Measurements from ENCODE around the gene ACACB. TPM values are rescaled to one million over a fixed set of nuclear protein-coding genes. Genes with fewer than 3 reads are reported as not detected.

The ACACB gene
- total RNA-seq, 1 donor from 2014 or later: 140 TPM

DNA sequence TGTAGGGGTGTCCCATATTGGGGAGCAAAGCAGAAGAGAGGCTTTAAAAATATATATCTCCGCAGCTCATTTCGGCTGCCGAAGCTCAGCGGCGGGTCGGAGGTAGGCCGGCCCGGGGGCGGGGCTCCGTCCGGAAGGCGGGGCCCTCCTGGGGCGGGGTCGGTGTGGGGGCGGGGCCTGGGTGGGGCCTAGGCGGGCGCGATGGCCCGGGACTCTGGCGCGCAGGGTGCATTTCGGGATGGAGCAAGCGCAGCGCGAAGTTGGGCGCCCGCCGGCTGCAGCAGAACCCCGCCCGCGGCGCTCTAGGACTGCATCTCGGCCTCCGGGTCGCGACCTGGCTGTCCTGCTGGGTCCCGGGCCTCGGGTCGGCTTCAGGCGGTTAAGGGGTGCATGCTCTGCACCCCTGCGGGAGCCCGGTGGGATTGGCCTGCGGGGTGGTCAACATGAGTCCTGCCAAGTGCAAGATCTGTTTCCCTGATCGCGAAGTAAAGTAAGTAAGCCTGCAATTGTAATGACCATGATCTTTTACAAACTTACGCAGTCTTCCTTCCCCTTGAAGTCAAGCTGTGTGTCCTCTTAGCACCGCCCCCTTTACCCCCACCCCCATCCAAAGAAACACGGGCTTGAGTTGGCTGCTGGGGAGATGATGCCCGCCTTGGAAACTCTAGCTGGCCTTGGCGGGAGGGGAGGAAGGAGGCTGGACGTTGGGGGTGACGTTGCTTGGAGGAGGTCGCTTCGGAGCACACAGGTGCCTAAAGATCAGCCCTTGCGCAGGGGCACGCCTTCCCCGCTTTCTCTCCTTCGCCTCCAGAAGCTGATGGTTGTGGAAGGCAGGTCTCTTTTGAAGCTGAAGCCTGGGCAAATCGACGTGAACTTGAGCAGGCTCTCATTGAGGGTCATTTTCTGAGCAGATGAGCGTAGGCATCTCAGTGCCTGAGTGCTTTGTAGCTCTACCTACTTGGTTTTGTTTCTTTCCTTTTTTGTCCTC is 38.4 kb downstream of the ACACB start:
- Histone ChIP-seq H3K4me3 (peak overlapping the region; percentile 76 to 94), H3K9me3 (no peaks in the 10 kb centered on the region), H3K36me3 (no peaks in the 10 kb centered on the region), H3K4me1 (peaks cover 0 to 4% of the 10 kb centered on the region in 2 donors), H3K27ac (peak overlapping the region; percentile 77 to 86), H3K27me3 (no peaks in the 10 kb centered on the region)
- intact Hi-C loops (cut with DNase I): loop anchor here (1.0 to 10.0 kb wide), 3 partner anchors 43 to 592 kb away; partner anchors contain the start of genes ISCU, KCTD10, SART3 and UBE3B
- peak; percentile 63 to 90 for DNase-seq (ENCODE audit: low spot score in 2 of 2)
- TF ChIP-seq CTCF (IDR thresholded peaks at IDR 0.05): peak in 1 of 3 experiments; percentile 4

DNA sequence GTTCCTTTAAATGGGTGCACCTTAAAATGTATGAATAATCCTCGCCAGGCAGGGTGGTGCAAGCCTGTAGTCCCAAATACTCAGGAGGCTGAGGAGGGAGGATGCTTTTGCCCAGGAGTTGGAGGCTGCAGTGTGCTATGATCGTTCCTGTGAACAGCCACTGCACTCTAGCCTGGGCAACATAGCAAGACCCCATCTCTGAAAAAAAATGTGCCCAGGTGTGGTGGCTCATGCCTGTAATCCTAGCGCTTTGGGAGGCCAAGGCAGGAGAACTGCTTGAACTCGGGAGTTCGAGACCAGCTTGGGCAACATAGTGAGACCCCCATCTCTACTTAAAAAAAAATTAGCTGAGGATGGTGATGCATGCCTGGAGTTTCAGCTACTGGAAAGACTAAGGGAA is 39.6 kb downstream of the ACACB start:
- Histone ChIP-seq H3K27me3 (no peaks in the 10 kb centered on the region), H3K27ac (no peak overlapping the region), H3K9me3 (no peaks in the 10 kb centered on the region), H3K4me3 (no peak overlapping the region), H3K4me1 (peaks cover 0 to 4% of the 10 kb centered on the region in 2 donors), H3K36me3 (no peaks in the 10 kb centered on the region)
- TF ChIP-seq CTCF (IDR thresholded peaks at IDR 0.05): no peak
- peak in 1 of 2 donors; percentile 50 for DNase-seq (ENCODE audit: low spot score in 2 of 2)
- intact Hi-C loops (cut with DNase I): loop anchor here (10.0 kb wide), 1 partner anchor 319 kb away; the partner anchor contains the start of genes KCTD10 and UBE3B

- TF ChIP-seq CTCF (IDR thresholded peaks at IDR 0.05): no peak
- no peak overlapping the region for H3K27ac ChIP-seq
- no peak overlapping the region for H3K4me3 ChIP-seq
- H3K9me3 ChIP-seq: no peaks in the 10 kb centered on the region
- intact Hi-C loops (cut with DNase I): loop anchor here (10.0 kb wide), 1 partner anchor 318 kb away; the partner anchor contains the start of genes KCTD10 and UBE3B
- H3K4me1 ChIP-seq: peaks cover 0 to 4% of the 10 kb centered on the region in 2 donors
- peak in 1 of 2 donors; percentile 30 for DNase-seq (ENCODE audit: low spot score in 2 of 2)
- no peaks in the 10 kb centered on the region for H3K27me3 ChIP-seq
- H3K36me3 ChIP-seq: no peaks in the 10 kb centered on the region
Observed at GRCh38 chr12:109156586-109156985, 40.2 kb downstream of the ACACB start.

DNA sequence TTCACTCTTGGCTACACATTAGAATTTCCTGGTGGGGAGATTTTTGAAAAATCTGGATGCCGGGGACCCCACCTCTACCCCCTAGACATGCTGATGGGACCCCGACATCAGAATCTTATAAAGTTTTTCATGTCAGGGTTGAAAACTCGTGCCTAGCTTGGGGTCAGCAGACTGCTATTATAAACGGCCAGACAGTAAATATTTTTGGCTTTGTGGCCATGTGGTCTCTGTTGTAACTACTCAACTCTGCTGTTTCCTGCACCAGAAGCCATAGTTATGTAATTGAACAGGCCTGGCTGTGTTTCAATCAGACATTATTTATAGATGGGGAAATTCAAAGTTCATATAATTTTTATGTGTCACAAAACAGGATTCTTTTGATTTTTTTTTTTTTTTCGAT is 41.6 kb downstream of the ACACB start:
- Histone ChIP-seq H3K9me3 (no peaks in the 10 kb centered on the region), H3K4me3 (no peak overlapping the region), H3K27ac (peak overlapping the region; percentile 17 to 41), H3K27me3 (no peaks in the 10 kb centered on the region), H3K36me3 (no peaks in the 10 kb centered on the region), H3K4me1 (peaks cover 0 to 4% of the 10 kb centered on the region in 2 donors)
- DNase-seq (ENCODE audit: low spot score in 2 of 2): no peak
- TF ChIP-seq CTCF (IDR thresholded peaks at IDR 0.05): no peak
- intact Hi-C loops (cut with DNase I): loop anchor here (10.0 kb wide), 1 partner anchor 317 kb away; the partner anchor contains the start of genes KCTD10 and UBE3B

- Histone ChIP-seq H3K9me3 (no peaks in the 10 kb centered on the region), H3K4me1 (peaks cover 0 to 4% of the 10 kb centered on the region in 2 donors), H3K36me3 (no peaks in the 10 kb centered on the region), H3K4me3 (no peak overlapping the region), H3K27me3 (no peaks in the 10 kb centered on the region), H3K27ac (peak overlapping the region in 1 of 2 donors; percentile 35)
- intact Hi-C loops (cut with DNase I): no loop called here
- DNase-seq (ENCODE audit: low spot score in 2 of 2): no peak
- TF ChIP-seq CTCF (IDR thresholded peaks at IDR 0.05): no peak
Observed at GRCh38 chr12:109160433-109160832, 44.0 kb downstream of the ACACB start.

All from ascending aorta (tissue), 2 donors.